WTC11 (cell line): ENCODE data around the gene NSMF. TPM values are rescaled to one million over a fixed set of nuclear protein-coding genes. Genes with fewer than 3 reads are reported as not detected.

Experiments used
- ATAC-seq: fragments of 200-7000 bp; cut with Tn5 transposase; 2 replicates; pipeline ENCODE4 v1.10.0; 2021; ENCODE audit warnings: mild to moderate bottlenecking, moderate library complexity
- CTCF ChIA-PET: fragments of 300-600 bp; sonication (Branson Sonifier 250); formaldehyde crosslinking; loops from one replicate; lab custom pipeline; 2021; ENCODE audit warnings: antibody characterized with exemption; lab: Charles Lee
- POLR2A ChIA-PET: fragments of 350-600 bp; sonication (Branson Sonifier 250); formaldehyde crosslinking; loops from one replicate; lab custom pipeline; 2021; ENCODE audit warnings: antibody characterized with exemption; lab: Charles Lee
- DNase-seq: peaks from one replicate; pipeline ENCODE4 v3.0.0; 2021; ENCODE audit warnings: low spot score
- H3K27ac Mint-ChIP-seq: 2 replicates; pipeline ENCODE4 v1.8.0; 2021; ENCODE audit warnings: mixed read lengths
- H3K27me3 Mint-ChIP-seq: 2 replicates; pipeline ENCODE4 v1.8.0; 2021; ENCODE audit warnings: low read depth, mild to moderate bottlenecking, moderate library complexity, mixed read lengths
- H3K36me3 Mint-ChIP-seq: 2 replicates; pipeline ENCODE4 v1.8.0; 2021; ENCODE audit warnings: mixed read lengths
- H3K4me1 Mint-ChIP-seq: 2 replicates; pipeline ENCODE4 v1.8.0; 2022; ENCODE audit warnings: mixed read lengths
- H3K4me3 Mint-ChIP-seq: 2 replicates; pipeline ENCODE4 v1.8.0; 2021; ENCODE audit warnings: mild to moderate bottlenecking, moderate library complexity, mixed read lengths
- H3K9me3 Mint-ChIP-seq: 2 replicates; pipeline ENCODE4 v1.8.0; 2021; ENCODE audit warnings: mixed read lengths
- CBFB ChIP-seq: sonication (generic); formaldehyde crosslinking; IDR thresholded peaks from 2 replicates; pipeline ENCODE4 v1.8.1; 2022; ENCODE audit warnings: mild to moderate bottlenecking, low read depth, missing genetic modification reagents
- GTF2I ChIP-seq: fragments of 250-450 bp; sonication (Bioruptor Pico); conservative IDR thresholded peaks from 2 replicates; pipeline ENCODE4 v1.4.0; 2021; ENCODE audit warnings: mild to moderate bottlenecking
- KAT7 ChIP-seq: sonication (generic); formaldehyde crosslinking; IDR thresholded peaks from 2 replicates; pipeline ENCODE4 v1.8.1; 2023; ENCODE audit warnings: missing genetic modification reagents, mild to moderate bottlenecking, borderline replicate concordance
- MYBL2 ChIP-seq: sonication (generic); formaldehyde crosslinking; IDR thresholded peaks from 2 replicates; pipeline ENCODE4 v1.8.1; 2023; ENCODE audit warnings: mild to moderate bottlenecking, moderate library complexity, missing genetic modification reagents
- RELA ChIP-seq: sonication (generic); formaldehyde crosslinking; IDR thresholded peaks from 2 replicates; pipeline ENCODE4 v1.8.1; 2022; ENCODE audit warnings: missing genetic modification reagents, mild to moderate bottlenecking, borderline replicate concordance
- SMAD4 ChIP-seq: sonication (generic); formaldehyde crosslinking; IDR thresholded peaks from 2 replicates; pipeline ENCODE4 v1.8.0; 2022; ENCODE audit warnings: mild to moderate bottlenecking, missing genetic modification reagents
- SP1 ChIP-seq: sonication (generic); formaldehyde crosslinking; conservative IDR thresholded peaks from 2 replicates; pipeline ENCODE4 v1.8.1; 2022; ENCODE audit warnings: missing genetic modification reagents
- TEAD4 ChIP-seq: sonication (generic); formaldehyde crosslinking; IDR thresholded peaks from 2 replicates; pipeline ENCODE4 v1.8.0; 2022; ENCODE audit warnings: mild to moderate bottlenecking, missing genetic modification reagents
- ZNF121 ChIP-seq: sonication (generic); formaldehyde crosslinking; IDR thresholded peaks from 2 replicates; pipeline ENCODE4 v1.8.0; 2023; ENCODE audit warnings: missing genetic modification reagents
- ZNF317 ChIP-seq: sonication (generic); formaldehyde crosslinking; IDR thresholded peaks from 2 replicates; pipeline ENCODE4 v1.8.1; 2023; ENCODE audit warnings: low read depth, mild to moderate bottlenecking, moderate library complexity, missing genetic modification reagents, borderline replicate concordance
- ZNF423 ChIP-seq: fragments of 250-450 bp; sonication (Bioruptor Pico); IDR thresholded peaks from 2 replicates; pipeline ENCODE4 v2.1.2; 2022; ENCODE audit warnings: mild to moderate bottlenecking, moderate library complexity
- total RNA-seq: library from RNA; stranded (reverse); gene quantifications from 3 replicates; pipeline ENCODE4 v1.2.3, GENCODE V29; 2021
- TF ChIP-seq, protein P1 (sequence below): fragments of 200-600 bp; IDR thresholded peaks from 2 replicates; pipeline ENCODE4 v1.8.0; 2022; ENCODE audit warnings: antibody characterized with exemption
- TF ChIP-seq, protein P2 (sequence below): fragments of 250-450 bp; sonication (Bioruptor Pico); IDR thresholded peaks from 2 replicates; pipeline ENCODE4 v1.9.0; 2021; ENCODE audit warnings: mild to moderate bottlenecking, borderline replicate concordance
- TF ChIP-seq, protein P3 (sequence below): fragments of 250-450 bp; sonication (Bioruptor Pico); IDR thresholded peaks from 2 replicates; pipeline ENCODE4 v1.9.0; 2021; ENCODE audit warnings: moderate library complexity, mild to moderate bottlenecking, inconsistent platforms, borderline replicate concordance
- TF ChIP-seq, protein P4 (sequence below): fragments of 250-450 bp; sonication (Bioruptor Pico); IDR thresholded peaks from 2 replicates; pipeline ENCODE4 v1.9.0; 2021; ENCODE audit warnings: mild to moderate bottlenecking
- TF ChIP-seq, protein P5 (sequence below): sonication (generic); formaldehyde crosslinking; IDR thresholded peaks from 2 replicates; pipeline ENCODE4 v1.8.1; 2023; ENCODE audit warnings: mild to moderate bottlenecking, missing genetic modification reagents, borderline replicate concordance

The NSMF gene
- total RNA-seq, 1 experiment from 2014 or later: 61.9 TPM

DNA sequence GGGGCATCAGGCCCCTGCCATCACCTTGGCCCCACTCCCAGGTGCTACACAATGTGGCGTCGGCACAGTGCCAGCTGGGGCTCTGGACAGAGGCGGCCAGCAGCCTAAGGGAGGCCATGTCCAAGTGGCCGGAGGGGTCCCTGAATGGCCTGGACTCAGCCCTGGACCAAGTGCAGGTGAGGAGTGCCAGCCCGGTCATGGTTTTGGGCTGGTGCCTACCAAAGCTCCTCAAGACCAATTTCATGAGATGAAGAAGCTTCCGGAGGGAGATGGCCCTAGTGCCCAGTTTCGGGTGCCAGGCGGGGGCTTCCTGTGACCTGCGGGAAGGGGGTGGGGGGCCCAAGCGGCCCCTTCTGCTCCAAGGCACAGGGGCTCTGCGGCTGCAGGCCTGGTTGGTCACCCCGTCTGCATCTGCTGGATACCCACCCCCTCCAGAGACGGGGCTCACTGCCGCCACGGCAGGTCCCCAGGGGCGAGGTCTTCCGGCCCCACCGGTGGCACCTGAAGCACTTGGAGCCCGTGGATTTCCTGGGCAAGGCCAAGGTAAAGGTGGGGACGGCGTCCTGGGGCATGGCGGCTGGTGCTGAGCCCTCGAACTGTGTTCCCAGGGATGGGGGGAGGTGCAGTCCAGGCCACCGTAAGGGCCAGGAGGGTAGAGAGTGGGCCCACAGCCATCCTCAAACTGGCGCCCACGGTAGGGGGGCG is 30.1 kb downstream of the NSMF start (continued):
- TF ChIP-seq, protein P1, sequence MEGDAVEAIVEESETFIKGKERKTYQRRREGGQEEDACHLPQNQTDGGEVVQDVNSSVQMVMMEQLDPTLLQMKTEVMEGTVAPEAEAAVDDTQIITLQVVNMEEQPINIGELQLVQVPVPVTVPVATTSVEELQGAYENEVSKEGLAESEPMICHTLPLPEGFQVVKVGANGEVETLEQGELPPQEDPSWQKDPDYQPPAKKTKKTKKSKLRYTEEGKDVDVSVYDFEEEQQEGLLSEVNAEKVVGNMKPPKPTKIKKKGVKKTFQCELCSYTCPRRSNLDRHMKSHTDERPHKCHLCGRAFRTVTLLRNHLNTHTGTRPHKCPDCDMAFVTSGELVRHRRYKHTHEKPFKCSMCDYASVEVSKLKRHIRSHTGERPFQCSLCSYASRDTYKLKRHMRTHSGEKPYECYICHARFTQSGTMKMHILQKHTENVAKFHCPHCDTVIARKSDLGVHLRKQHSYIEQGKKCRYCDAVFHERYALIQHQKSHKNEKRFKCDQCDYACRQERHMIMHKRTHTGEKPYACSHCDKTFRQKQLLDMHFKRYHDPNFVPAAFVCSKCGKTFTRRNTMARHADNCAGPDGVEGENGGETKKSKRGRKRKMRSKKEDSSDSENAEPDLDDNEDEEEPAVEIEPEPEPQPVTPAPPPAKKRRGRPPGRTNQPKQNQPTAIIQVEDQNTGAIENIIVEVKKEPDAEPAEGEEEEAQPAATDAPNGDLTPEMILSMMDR: no peak
- TF ChIP-seq KAT7 (CRISPR knock-in tag): no peak
- TF ChIP-seq CBFB: no peak
- no peak for TF ChIP-seq ZNF121 (CRISPR knock-in tag)
- no peak for TF ChIP-seq RELA (CRISPR knock-in tag)
- TF ChIP-seq SP1: no peak
- TF ChIP-seq, protein P2, sequence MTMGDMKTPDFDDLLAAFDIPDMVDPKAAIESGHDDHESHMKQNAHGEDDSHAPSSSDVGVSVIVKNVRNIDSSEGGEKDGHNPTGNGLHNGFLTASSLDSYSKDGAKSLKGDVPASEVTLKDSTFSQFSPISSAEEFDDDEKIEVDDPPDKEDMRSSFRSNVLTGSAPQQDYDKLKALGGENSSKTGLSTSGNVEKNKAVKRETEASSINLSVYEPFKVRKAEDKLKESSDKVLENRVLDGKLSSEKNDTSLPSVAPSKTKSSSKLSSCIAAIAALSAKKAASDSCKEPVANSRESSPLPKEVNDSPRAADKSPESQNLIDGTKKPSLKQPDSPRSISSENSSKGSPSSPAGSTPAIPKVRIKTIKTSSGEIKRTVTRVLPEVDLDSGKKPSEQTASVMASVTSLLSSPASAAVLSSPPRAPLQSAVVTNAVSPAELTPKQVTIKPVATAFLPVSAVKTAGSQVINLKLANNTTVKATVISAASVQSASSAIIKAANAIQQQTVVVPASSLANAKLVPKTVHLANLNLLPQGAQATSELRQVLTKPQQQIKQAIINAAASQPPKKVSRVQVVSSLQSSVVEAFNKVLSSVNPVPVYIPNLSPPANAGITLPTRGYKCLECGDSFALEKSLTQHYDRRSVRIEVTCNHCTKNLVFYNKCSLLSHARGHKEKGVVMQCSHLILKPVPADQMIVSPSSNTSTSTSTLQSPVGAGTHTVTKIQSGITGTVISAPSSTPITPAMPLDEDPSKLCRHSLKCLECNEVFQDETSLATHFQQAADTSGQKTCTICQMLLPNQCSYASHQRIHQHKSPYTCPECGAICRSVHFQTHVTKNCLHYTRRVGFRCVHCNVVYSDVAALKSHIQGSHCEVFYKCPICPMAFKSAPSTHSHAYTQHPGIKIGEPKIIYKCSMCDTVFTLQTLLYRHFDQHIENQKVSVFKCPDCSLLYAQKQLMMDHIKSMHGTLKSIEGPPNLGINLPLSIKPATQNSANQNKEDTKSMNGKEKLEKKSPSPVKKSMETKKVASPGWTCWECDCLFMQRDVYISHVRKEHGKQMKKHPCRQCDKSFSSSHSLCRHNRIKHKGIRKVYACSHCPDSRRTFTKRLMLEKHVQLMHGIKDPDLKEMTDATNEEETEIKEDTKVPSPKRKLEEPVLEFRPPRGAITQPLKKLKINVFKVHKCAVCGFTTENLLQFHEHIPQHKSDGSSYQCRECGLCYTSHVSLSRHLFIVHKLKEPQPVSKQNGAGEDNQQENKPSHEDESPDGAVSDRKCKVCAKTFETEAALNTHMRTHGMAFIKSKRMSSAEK (CRISPR knock-in tag): no peak
- TF ChIP-seq SMAD4 (CRISPR knock-in tag): no peak
- TF ChIP-seq, protein P3, sequence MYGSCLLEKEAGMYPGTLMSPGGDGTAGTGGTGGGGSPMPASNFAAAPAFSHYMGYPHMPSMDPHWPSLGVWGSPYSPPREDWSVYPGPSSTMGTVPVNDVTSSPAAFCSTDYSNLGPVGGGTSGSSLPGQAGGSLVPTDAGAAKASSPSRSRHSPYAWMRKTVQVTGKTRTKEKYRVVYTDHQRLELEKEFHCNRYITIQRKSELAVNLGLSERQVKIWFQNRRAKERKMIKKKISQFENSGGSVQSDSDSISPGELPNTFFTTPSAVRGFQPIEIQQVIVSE (CRISPR knock-in tag): no peak
- TF ChIP-seq TEAD4 (CRISPR knock-in tag): no peak

DNA sequence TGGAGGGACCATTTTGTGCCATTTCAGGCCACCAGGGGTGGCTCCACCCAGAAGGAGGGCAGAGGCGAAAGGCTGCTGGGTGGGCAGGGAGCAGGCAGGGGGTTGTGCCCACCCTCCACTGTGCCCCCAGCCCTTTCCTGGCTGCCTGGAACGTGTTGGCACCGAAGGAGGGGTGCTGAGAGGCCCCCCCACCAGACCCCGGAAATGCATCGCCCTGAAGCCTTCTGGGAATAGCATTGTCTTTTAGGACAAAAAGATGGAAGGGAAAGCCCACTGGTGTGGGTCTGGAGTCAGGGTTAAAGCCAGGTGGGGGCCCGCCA is 30.9 kb downstream of the NSMF start:
- no peak for ATAC-seq
- Mint-ChIP-seq H3K4me1 (no peaks in the 10 kb centered on the region), H3K36me3 (no peaks in the 10 kb centered on the region), H3K9me3 (no peaks in the 10 kb centered on the region), H3K27ac (no peak overlapping the region), H3K27me3 (no peaks in the 10 kb centered on the region; the same call in 1 of the 2 replicates), H3K4me3 (no peak overlapping the region)
- ChIA-PET CTCF (interaction anchor here (1.0 to 1.5 kb wide), 2 partner anchors 16 to 141 kb away, joined by 3 read pairs; no protein-coding TSS in a partner anchor), POLR2A (no interaction called here)
- DNase-seq: no peak
- TF ChIP-seq ZNF121 (CRISPR knock-in tag) (no peak), GTF2I (no peak), ZNF423 (CRISPR knock-in tag) (no peak), ZNF317 (CRISPR knock-in tag) (no peak), MYBL2 (CRISPR knock-in tag) (no peak)
- TF ChIP-seq, protein P4, sequence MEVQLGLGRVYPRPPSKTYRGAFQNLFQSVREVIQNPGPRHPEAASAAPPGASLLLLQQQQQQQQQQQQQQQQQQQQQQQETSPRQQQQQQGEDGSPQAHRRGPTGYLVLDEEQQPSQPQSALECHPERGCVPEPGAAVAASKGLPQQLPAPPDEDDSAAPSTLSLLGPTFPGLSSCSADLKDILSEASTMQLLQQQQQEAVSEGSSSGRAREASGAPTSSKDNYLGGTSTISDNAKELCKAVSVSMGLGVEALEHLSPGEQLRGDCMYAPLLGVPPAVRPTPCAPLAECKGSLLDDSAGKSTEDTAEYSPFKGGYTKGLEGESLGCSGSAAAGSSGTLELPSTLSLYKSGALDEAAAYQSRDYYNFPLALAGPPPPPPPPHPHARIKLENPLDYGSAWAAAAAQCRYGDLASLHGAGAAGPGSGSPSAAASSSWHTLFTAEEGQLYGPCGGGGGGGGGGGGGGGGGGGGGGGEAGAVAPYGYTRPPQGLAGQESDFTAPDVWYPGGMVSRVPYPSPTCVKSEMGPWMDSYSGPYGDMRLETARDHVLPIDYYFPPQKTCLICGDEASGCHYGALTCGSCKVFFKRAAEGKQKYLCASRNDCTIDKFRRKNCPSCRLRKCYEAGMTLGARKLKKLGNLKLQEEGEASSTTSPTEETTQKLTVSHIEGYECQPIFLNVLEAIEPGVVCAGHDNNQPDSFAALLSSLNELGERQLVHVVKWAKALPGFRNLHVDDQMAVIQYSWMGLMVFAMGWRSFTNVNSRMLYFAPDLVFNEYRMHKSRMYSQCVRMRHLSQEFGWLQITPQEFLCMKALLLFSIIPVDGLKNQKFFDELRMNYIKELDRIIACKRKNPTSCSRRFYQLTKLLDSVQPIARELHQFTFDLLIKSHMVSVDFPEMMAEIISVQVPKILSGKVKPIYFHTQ (CRISPR knock-in tag): no peak
- TF ChIP-seq, protein P5, sequence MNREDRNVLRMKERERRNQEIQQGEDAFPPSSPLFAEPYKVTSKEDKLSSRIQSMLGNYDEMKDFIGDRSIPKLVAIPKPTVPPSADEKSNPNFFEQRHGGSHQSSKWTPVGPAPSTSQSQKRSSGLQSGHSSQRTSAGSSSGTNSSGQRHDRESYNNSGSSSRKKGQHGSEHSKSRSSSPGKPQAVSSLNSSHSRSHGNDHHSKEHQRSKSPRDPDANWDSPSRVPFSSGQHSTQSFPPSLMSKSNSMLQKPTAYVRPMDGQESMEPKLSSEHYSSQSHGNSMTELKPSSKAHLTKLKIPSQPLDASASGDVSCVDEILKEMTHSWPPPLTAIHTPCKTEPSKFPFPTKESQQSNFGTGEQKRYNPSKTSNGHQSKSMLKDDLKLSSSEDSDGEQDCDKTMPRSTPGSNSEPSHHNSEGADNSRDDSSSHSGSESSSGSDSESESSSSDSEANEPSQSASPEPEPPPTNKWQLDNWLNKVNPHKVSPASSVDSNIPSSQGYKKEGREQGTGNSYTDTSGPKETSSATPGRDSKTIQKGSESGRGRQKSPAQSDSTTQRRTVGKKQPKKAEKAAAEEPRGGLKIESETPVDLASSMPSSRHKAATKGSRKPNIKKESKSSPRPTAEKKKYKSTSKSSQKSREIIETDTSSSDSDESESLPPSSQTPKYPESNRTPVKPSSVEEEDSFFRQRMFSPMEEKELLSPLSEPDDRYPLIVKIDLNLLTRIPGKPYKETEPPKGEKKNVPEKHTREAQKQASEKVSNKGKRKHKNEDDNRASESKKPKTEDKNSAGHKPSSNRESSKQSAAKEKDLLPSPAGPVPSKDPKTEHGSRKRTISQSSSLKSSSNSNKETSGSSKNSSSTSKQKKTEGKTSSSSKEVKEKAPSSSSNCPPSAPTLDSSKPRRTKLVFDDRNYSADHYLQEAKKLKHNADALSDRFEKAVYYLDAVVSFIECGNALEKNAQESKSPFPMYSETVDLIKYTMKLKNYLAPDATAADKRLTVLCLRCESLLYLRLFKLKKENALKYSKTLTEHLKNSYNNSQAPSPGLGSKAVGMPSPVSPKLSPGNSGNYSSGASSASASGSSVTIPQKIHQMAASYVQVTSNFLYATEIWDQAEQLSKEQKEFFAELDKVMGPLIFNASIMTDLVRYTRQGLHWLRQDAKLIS (CRISPR knock-in tag): no peak
